GM21529 (cell line): ENCODE data around the gene TESK2.
"Not testable (repeated sequence)": the region's sequence is repeated elsewhere in the genome, so short reads cannot be mapped to it uniquely, and the experiment has no call there.

Source experiments
- ATAC-seq: cut with Tn5 transposase; IDR thresholded peaks from one replicate; pipeline ENCODE4 v1.9.1; 2021; ENCODE audit not compliant: unreplicated experiment

TESK2 gene

GRCh38 chr1:45490626-45491486 lies at the start of gene TESK2:
Gene TESK2, minus strand, starts transcription at chr1:45491163. Its CDS starts 33,378 bp downstream, at chr1:45457785.
- peak; percentile 90 for ATAC-seq

- ATAC-seq: no peak
Measured at GRCh38 chr1:45536886-45537285, 45.9 kb upstream of the TESK2 start.

GRCh38 chr1:45535988-45536766 lies 45.2 kb upstream of the TESK2 start:
- ATAC-seq: no peak

GRCh38 chr1:45531873-45532272 lies 40.9 kb upstream of the TESK2 start:
- no peak for ATAC-seq

GRCh38 chr1:45530632-45531135 lies 39.7 kb upstream of the TESK2 start:
- no peak for ATAC-seq

GRCh38 chr1:45526135-45526644 lies 35.2 kb upstream of the TESK2 start:
- no peak for ATAC-seq

- not testable (repeated sequence) for ATAC-seq
Measured at GRCh38 chr1:45523975-45524374, 33.0 kb upstream of the TESK2 start.

- not testable (repeated sequence) for ATAC-seq
Measured at GRCh38 chr1:45523516-45523915, 32.6 kb upstream of the TESK2 start.

GRCh38 chr1:45522324-45523104 lies 31.6 kb upstream of the TESK2 start:
- ATAC-seq: no peak

GRCh38 chr1:45521413-45522323 lies 30.7 kb upstream of the TESK2 start, which contains the start of gene PRDX1:
Gene PRDX1, minus strand, starts transcription at chr1:45521884. Its CDS starts 2,841 bp downstream, at chr1:45519043.
- ATAC-seq: peak; percentile 84

GRCh38 chr1:45519774-45520173 lies 28.8 kb upstream of the TESK2 start:
- ATAC-seq: not testable (repeated sequence)

- no peak for ATAC-seq
Measured at GRCh38 chr1:45518910-45519309, 27.9 kb upstream of the TESK2 start.

GRCh38 chr1:45518366-45518765 lies 27.4 kb upstream of the TESK2 start:
- ATAC-seq: not testable (repeated sequence)

GRCh38 chr1:45516465-45516864 lies 25.5 kb upstream of the TESK2 start:
- ATAC-seq: no peak

- no peak for ATAC-seq
Measured at GRCh38 chr1:45516036-45516435, 25.1 kb upstream of the TESK2 start.

- ATAC-seq: not testable (repeated sequence)
Measured at GRCh38 chr1:45513532-45514260, 22.7 kb upstream of the TESK2 start.

- ATAC-seq: no peak
Measured at GRCh38 chr1:45512641-45513054, 21.7 kb upstream of the TESK2 start.

- no peak for ATAC-seq
Measured at GRCh38 chr1:45510972-45511527, 20.1 kb upstream of the TESK2 start.
